Measurements from ENCODE around the gene PAGE4.

DNA sequence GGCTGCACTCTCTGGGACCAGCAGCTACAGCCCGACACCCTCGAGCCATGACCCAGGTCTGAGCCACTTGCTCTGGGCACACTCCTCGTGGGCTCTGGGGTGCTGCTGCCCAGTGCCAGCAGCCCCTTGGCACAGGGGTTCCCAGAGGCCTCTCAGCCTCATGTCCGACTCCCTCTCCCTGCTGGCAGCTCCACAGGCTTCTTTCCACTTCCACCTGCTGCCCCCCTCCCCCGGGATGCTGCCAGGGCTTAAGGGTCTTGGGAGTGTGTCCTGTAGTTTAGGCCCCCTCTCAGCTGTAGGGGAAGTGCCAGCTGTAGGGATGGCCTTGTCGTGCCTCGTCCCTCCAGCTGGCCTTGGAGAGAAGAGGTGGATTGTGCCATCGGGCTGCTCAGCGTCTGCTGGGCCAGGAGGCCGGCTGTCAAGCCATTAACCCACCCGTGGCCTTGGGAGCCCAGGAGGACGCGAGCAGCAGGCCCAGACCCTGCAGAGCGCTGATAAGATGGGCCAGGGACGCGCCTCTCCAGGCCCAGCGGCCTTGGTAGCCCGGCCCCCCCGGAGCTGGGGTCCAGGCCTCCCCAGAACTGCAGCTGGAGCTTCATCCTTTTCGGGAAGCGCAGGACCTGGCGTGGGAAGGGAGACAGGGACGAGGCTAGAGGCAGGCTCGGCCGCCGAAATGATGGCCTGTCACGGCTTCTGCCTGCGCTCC, 49.2 kb downstream of the PAGE4 start:
- TF ChIP-seq, protein P1, sequence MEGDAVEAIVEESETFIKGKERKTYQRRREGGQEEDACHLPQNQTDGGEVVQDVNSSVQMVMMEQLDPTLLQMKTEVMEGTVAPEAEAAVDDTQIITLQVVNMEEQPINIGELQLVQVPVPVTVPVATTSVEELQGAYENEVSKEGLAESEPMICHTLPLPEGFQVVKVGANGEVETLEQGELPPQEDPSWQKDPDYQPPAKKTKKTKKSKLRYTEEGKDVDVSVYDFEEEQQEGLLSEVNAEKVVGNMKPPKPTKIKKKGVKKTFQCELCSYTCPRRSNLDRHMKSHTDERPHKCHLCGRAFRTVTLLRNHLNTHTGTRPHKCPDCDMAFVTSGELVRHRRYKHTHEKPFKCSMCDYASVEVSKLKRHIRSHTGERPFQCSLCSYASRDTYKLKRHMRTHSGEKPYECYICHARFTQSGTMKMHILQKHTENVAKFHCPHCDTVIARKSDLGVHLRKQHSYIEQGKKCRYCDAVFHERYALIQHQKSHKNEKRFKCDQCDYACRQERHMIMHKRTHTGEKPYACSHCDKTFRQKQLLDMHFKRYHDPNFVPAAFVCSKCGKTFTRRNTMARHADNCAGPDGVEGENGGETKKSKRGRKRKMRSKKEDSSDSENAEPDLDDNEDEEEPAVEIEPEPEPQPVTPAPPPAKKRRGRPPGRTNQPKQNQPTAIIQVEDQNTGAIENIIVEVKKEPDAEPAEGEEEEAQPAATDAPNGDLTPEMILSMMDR (IDR thresholded peaks at IDR 0.05; ENCODE audit: low read length): no peak
- TF ChIP-seq EZH2 (IDR thresholded peaks at IDR 0.05; ENCODE audit: borderline replicate concordance, low read length): no peak

Measured in OCI-LY1 (cell line).